ENCODE data around the gene PSMG3.

PSMG3 gene

GRCh38 chr7:1578513-1578912 lies 8.7 kb upstream of the PSMG3 start:
- DNase-seq, result no peak

GRCh38 chr7:1576521-1577253 lies 6.9 kb upstream of the PSMG3 start:
- no peak for DNase-seq

GRCh38 chr7:1575809-1576208 lies 6.0 kb upstream of the PSMG3 start:
- no peak for DNase-seq

- DNase-seq, result no peak
Measured at GRCh38 chr7:1572111-1572822, 2.4 kb upstream of the PSMG3 start.

GRCh38 chr7:1569440-1569832 lies 396 bp downstream of the PSMG3 start:
- DNase-seq, result no peak

GRCh38 chr7:1569016-1569415 lies 816 bp downstream of the PSMG3 start:
- DNase-seq, result no peak

- no peak for DNase-seq
Measured at GRCh38 chr7:1567896-1568510, 1.8 kb downstream of the PSMG3 start.

GRCh38 chr7:1567049-1567771 lies 2.6 kb downstream of the PSMG3 start:
- DNase-seq, result peak; percentile 75

- no peak for DNase-seq
Measured at GRCh38 chr7:1566687-1567048, 3.2 kb downstream of the PSMG3 start.

- no peak for DNase-seq
Measured at GRCh38 chr7:1564603-1565022, 5.2 kb downstream of the PSMG3 start.

- no peak for DNase-seq
Measured at GRCh38 chr7:1563981-1564602, 5.7 kb downstream of the PSMG3 start.

GRCh38 chr7:1562597-1563051 lies 7.2 kb downstream of the PSMG3 start:
- DNase-seq, result no peak

GRCh38 chr7:1562116-1562515 lies 7.7 kb downstream of the PSMG3 start:
- DNase-seq, result no peak

GRCh38 chr7:1561036-1561940 lies 8.5 kb downstream of the PSMG3 start:
- no peak for DNase-seq

- no peak for DNase-seq
Measured at GRCh38 chr7:1560620-1561031, 9.2 kb downstream of the PSMG3 start.

GRCh38 chr7:1559626-1560590 lies 9.9 kb downstream of the PSMG3 start:
- DNase-seq, result no peak

- DNase-seq, result no peak
Measured at GRCh38 chr7:1558841-1559625, 10.8 kb downstream of the PSMG3 start.

- no peak for DNase-seq
Measured at GRCh38 chr7:1558181-1558811, 11.5 kb downstream of the PSMG3 start.

GRCh38 chr7:1557771-1558170 lies 12.1 kb downstream of the PSMG3 start:
- DNase-seq, result no peak

Measured in NCI-H187 treated with DMSO at 0.1 percent for 48 hours (cell line).